Measurements from ENCODE around the gene LIN54. TPM values are rescaled to one million over a fixed set of nuclear protein-coding genes. Genes with fewer than 3 reads are reported as not detected.
"Not testable (repeated sequence)": the region's sequence is repeated elsewhere in the genome, so short reads cannot be mapped to it uniquely, and the experiment has no call there.

The LIN54 gene
- total and polyA plus RNA-seq, 3 donors from 2014 or later: 13.2 to 14.6 (median 14.5) TPM

DNA sequence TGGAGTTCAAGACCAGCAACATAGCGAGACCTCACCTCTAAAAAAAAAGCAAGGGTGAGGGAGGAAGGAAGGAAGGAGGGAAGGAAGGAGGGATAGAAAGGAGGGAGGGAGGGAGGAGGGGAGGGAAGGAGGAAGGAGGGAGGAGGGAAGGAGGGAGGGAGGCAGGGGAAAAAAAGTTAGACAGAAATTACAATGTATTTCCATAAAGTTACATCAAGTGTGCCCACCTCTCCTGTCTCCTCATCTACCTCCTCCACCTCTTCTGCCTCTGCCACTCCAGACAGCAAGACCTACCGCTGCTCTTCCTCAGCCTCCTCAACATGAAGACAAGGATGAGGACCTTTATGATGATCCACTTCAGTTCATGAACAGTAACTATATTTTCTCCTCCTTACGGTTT, 8.3 kb downstream of the LIN54 start:
- no peak for DNase-seq
- no peak overlapping the region for H3K27ac ChIP-seq
- no peaks in the 10 kb centered on the region for H3K4me1 ChIP-seq
- TF ChIP-seq, protein P1, sequence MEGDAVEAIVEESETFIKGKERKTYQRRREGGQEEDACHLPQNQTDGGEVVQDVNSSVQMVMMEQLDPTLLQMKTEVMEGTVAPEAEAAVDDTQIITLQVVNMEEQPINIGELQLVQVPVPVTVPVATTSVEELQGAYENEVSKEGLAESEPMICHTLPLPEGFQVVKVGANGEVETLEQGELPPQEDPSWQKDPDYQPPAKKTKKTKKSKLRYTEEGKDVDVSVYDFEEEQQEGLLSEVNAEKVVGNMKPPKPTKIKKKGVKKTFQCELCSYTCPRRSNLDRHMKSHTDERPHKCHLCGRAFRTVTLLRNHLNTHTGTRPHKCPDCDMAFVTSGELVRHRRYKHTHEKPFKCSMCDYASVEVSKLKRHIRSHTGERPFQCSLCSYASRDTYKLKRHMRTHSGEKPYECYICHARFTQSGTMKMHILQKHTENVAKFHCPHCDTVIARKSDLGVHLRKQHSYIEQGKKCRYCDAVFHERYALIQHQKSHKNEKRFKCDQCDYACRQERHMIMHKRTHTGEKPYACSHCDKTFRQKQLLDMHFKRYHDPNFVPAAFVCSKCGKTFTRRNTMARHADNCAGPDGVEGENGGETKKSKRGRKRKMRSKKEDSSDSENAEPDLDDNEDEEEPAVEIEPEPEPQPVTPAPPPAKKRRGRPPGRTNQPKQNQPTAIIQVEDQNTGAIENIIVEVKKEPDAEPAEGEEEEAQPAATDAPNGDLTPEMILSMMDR (IDR thresholded peaks at IDR 0.05): no peak
- no peak for TF ChIP-seq POLR2A (IDR thresholded peaks at IDR 0.05)
- 86 to 89% methylated on average over 3 of the region's 3 CpGs for WGBS, 2 donors
- no peak overlapping the region for H3K4me3 ChIP-seq
- no peaks in the 10 kb centered on the region for H3K27me3 ChIP-seq
- intact Hi-C loops (cut with DNase I; ENCODE audit: low total_unique reads): no loop called here
- H3K9me3 ChIP-seq: no peaks in the 10 kb centered on the region
- no peaks in the 10 kb centered on the region for H3K36me3 ChIP-seq (ENCODE audit: low read depth, missing control alignments)

DNA sequence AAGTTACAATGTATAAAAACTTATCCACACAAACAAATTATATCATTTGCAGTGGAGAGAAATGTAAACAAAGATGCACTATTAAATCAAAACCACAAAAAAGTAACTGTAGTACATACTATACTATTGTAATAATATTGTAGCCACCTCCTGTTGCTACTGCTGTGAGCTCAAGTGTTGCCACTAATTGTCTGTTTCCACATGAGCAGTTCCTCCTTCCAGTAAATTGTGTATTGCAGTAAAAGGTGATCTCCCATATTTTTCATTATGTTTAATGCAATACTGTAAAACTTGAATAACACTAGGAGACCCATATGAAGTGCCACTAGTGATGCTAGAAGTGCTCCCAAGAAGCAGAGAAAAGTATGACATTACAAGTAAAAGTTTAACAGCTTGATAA, 11.7 kb downstream of the LIN54 start:
- TF ChIP-seq, protein P1 (IDR thresholded peaks at IDR 0.05): no peak
- no peak for TF ChIP-seq POLR2A (IDR thresholded peaks at IDR 0.05)
- no peaks in the 10 kb centered on the region for H3K9me3 ChIP-seq
- intact Hi-C loops (cut with DNase I; ENCODE audit: low total_unique reads): no loop called here
- no peak overlapping the region for H3K27ac ChIP-seq
- no peak overlapping the region for H3K4me3 ChIP-seq
- H3K4me1 ChIP-seq: no peaks in the 10 kb centered on the region
- no peaks in the 10 kb centered on the region for H3K27me3 ChIP-seq
- no peak for DNase-seq
- no peaks in the 10 kb centered on the region for H3K36me3 ChIP-seq (ENCODE audit: low read depth, missing control alignments)

DNA sequence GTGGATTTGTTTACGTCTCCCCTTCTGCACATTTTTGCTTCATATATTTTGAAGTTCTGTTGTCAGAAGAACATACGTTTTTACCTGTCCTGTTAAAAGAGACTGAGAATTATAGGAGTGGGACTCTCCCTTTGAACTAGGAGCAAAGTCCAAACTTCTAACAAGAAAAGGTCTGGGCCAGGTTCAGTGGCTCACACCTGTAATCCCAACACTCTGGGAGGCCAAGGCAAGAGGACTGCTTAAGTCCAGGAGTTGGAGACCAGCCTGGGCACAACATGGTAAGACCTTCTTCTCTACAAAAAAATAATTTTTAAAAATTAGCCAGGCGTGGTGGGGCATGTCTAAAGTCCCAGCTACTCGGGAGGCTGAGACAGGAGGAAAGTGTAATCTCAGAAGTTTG, 15.8 kb downstream of the LIN54 start:
- Histone ChIP-seq H3K4me3 (no peak overlapping the region), H3K27me3 (no peaks in the 10 kb centered on the region), H3K9me3 (no peaks in the 10 kb centered on the region), H3K4me1 (no peaks in the 10 kb centered on the region), H3K27ac (no peak overlapping the region), H3K36me3 (ENCODE audit: low read depth, missing control alignments) (no peaks in the 10 kb centered on the region)
- no peak for TF ChIP-seq POLR2A (IDR thresholded peaks at IDR 0.05)
- TF ChIP-seq, protein P1 (IDR thresholded peaks at IDR 0.05): no peak
- no peak for DNase-seq
- 69 to 70% methylated on average over 4 of the region's 4 CpGs for WGBS, 2 donors
- intact Hi-C loops (cut with DNase I; ENCODE audit: low total_unique reads): no loop called here

DNA sequence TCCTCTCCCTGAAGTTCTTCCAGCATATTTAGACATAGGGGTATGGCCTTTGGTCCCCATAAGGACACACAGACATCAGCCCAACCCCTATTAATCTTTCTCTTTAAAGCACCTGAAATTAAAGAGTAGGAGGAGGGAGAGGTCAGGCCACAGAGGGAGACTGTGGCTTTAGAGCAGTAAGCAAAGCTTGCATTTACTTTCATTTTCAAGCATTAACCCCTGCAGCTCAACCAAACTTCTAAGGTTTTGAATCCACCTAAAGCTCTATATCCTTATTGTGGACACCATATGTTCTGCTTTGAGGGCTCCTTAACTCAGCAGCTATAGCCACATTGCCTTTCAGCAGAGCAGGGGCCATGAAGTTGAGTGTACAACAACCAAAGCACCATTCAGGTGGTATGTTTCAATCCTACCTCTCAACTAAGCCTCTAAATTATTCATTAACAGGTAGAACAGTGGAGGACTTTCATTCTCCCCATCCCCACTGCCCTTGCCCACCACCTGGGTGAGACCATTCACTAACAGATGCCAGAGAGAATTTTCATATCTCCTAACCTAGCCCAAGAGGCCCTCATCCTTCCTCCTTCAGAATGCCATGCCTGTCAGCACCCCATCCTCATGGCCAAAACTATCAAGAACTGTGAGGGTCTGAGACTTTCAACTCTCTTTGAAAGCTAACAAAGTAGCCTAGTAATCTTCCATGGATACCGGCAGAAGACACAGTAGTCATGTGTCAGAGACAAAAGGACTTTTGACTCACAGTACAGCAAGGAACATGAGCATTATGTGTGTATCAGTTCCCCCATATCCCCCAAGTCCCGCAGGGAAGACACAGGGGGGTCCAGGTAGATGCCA, 20.8 kb downstream of the LIN54 start:
- intact Hi-C loops (cut with DNase I; ENCODE audit: low total_unique reads): no loop called here
- no peak for TF ChIP-seq POLR2A (IDR thresholded peaks at IDR 0.05)
- TF ChIP-seq, protein P1 (IDR thresholded peaks at IDR 0.05): no peak
- 79 to 90% methylated on average over 2 of the region's 2 CpGs for WGBS, 2 donors
- DNase-seq: no peak
- no peak overlapping the region for H3K27ac ChIP-seq
- no peak overlapping the region for H3K4me3 ChIP-seq
- no peaks in the 10 kb centered on the region for H3K4me1 ChIP-seq
- H3K9me3 ChIP-seq: no peaks in the 10 kb centered on the region
- H3K27me3 ChIP-seq: no peaks in the 10 kb centered on the region
- H3K36me3 ChIP-seq (ENCODE audit: low read depth, missing control alignments): no peaks in the 10 kb centered on the region

DNA sequence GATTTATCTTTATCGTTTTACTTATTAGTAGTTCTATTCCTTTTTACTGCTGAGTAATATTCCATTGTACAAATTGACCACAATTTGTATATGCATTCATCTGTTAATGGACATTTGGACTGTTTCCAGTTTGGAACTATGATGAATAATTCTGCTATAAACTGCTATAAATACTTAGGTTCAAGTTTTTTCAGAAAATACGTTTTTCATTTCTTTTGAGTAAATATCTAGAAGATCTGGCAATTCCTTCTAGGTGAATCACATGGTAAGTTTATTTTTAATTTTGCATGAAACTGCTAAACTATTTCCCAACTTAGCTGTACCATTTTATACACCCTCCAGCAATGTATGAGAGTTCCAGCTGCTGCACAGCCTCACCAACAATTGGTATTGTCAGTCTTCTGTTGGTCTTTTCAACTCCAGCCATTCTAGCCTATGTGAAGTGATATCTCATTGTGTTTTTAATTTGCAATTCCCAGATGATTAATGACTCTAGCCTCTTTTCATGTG, 22.2 kb downstream of the LIN54 start:
- no peaks in the 10 kb centered on the region for H3K27me3 ChIP-seq
- H3K9me3 ChIP-seq: no peaks in the 10 kb centered on the region
- no peak overlapping the region for H3K4me3 ChIP-seq
- no peak for TF ChIP-seq POLR2A (IDR thresholded peaks at IDR 0.05)
- TF ChIP-seq, protein P1 (IDR thresholded peaks at IDR 0.05): no peak
- intact Hi-C loops (cut with DNase I; ENCODE audit: low total_unique reads): no loop called here
- no peaks in the 10 kb centered on the region for H3K4me1 ChIP-seq
- H3K27ac ChIP-seq: no peak overlapping the region
- no peaks in the 10 kb centered on the region for H3K36me3 ChIP-seq (ENCODE audit: low read depth, missing control alignments)
- DNase-seq: no peak
- 79 to 92% methylated on average over 2 of the region's 2 CpGs for WGBS, 2 donors

DNA sequence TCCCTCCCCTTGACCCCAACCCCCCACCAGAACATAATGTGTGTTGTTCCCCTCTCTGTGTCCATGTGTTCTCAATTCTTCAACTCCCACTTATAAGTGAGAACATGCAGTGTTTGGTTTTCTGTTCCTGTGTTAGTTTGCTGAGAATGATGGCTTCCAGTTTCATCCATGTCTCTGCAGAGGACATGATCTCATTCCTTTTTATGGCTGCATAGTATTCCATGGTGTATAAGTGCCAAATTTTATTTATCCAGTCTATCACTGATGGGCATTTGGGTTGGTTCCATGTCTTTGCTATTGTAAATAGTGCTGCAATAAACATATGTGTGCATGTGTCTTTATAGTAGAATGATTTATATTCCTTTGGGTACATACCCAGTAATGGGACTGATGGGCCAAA, 23.1 kb downstream of the LIN54 start:
- DNase-seq; H3K27me3 ChIP-seq; H3K36me3 ChIP-seq (ENCODE audit: low read depth, missing control alignments); H3K9me3 ChIP-seq; H3K27ac ChIP-seq; H3K4me3 ChIP-seq; H3K4me1 ChIP-seq; intact Hi-C loops (cut with DNase I; ENCODE audit: low total_unique reads): not testable (repeated sequence)

Measured in testis (tissue), 3 donors.